AG04449 (cell line): ENCODE data around the gene G3BP1.

ENCODE experiments used
- CTCF ChIA-PET: fragments of 350-600 bp; formaldehyde crosslinking; extraction: SDS; loops from one replicate; lab custom pipeline; 2021; ENCODE audit warnings: antibody characterized with exemption; lab: Yijun Ruan, JAX
- POLR2A ChIA-PET: fragments of 400-600, 350-600 bp; formaldehyde crosslinking; extraction: SDS; loops from one replicate; lab custom pipeline; 2020; ENCODE audit warnings: antibody characterized with exemption, inconsistent platforms; lab: Yijun Ruan, JAX
- DNase-seq: peaks from one replicate; pipeline ENCODE4 v3.0.0-alpha.2; 2010; ENCODE audit warnings: low read depth, low spot score
- H3K4me3 ChIP-seq: 2 replicates; pipeline ENCODE4 v1.5.1; 2011; ENCODE audit warnings: low read depth, mild to moderate bottlenecking, control low read depth, low read length
- TF ChIP-seq, protein P1 (sequence below): IDR thresholded peaks from one replicate; pipeline ENCODE4 v1.5.1; 2011; ENCODE audit warnings: mild to moderate bottlenecking, moderate library complexity, low read length, control low read depth, inconsistent platforms; ENCODE audit not compliant: insufficient read depth; ENCODE audit errors: missing control alignments

The G3BP1 gene

DNA sequence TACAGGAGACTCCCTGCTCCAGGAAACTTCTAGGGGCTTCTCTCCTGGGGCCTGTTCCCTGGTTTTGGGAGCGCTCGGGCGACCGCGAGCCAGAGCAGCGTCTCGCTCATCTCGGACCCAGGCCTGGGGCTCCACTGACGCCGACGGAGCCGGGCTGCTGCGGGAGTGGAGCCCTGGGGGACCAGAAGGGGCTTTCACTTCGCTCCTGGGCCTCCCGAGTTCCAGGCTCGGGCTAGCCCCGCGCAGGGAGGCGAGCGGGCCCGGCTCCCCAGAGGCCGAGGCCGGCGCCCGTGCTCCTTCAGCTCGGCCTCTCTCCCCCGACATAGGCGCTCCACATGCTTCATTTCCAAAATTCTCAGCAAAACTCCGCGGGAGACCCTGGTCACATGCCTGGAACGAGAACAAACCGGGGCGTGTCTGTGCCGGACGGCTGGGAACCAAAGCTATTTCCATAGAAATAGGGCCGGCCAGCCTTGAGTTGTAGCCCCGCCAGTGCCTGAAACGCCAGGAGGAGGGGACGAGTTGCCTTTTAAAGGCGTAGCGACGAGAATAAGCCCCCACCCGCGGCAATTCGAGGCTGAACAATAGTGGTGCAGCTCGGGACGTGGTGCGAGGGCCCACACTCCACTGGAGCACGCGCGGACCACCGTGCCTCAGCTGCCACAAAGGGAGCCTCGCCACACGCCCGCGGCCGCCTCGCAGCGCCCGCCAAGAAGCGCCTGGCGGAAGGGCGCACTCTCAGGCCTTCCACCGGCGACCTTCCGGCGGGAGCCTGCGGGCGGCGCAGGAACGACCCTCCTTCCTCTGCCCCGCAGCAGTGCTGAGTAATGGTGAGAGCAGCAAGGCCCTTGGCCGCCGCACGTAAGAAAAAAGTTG lies 1.1 kb upstream of the G3BP1 start:
- peak overlapping the region; percentile 58 for H3K4me3 ChIP-seq
- CTCF ChIA-PET, result interaction anchor here (0.6 to 3.3 kb wide), 25 partner anchors 8 to 645 kb away, joined by 3 to 28 read pairs (median 5); partner anchors contain the start of genes ATOX1 and SLC36A1
- TF ChIP-seq, protein P1, sequence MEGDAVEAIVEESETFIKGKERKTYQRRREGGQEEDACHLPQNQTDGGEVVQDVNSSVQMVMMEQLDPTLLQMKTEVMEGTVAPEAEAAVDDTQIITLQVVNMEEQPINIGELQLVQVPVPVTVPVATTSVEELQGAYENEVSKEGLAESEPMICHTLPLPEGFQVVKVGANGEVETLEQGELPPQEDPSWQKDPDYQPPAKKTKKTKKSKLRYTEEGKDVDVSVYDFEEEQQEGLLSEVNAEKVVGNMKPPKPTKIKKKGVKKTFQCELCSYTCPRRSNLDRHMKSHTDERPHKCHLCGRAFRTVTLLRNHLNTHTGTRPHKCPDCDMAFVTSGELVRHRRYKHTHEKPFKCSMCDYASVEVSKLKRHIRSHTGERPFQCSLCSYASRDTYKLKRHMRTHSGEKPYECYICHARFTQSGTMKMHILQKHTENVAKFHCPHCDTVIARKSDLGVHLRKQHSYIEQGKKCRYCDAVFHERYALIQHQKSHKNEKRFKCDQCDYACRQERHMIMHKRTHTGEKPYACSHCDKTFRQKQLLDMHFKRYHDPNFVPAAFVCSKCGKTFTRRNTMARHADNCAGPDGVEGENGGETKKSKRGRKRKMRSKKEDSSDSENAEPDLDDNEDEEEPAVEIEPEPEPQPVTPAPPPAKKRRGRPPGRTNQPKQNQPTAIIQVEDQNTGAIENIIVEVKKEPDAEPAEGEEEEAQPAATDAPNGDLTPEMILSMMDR, result peak; percentile 35
- POLR2A ChIA-PET, result interaction anchor here (0.6 to 3.1 kb wide), 17 partner anchors 12 to 518 kb away, joined by 3 to 16 read pairs (median 6); partner anchors contain the start of genes ATOX1, GM2A and SPARC
- DNase-seq, result no peak

DNA sequence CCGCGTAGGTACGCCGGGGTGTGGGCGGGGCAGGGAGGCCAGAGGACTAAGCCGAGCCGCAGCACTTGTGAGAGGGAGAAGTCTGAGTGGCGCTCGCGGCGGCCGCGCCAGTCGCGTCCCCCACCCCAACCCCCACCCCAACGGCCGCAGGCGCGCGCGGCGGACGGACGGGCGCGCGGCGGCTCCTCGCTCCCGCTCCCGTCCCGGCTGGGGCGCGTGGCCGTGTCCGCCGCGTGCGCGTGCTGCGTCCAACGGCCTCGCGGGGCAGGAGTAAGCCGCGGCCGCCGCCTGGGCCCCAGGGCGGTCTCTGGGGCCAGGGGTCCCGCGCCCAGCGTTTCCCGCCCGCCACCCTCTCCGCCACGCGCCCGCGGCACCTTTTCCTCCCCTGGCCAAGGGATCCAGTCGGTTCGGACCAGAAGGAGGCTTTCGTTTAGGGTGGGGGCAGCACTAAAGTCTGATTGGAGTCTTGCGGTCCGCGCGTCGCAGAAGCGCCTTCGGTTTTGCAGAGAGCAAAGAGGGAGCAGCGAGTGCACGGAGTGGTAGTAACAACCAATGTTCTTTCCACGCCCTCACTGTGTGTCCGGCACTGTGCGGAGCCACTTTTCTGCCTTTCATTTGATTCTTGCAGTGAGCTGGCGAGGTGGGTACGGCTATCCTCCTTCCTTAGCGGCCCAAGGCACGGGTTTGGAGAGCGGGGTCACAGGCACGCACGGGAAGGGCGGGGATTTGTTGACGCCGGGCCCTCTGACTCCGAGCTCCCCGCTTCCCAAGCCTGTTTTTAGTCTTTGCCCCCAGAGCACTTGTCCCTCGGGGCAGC lies 483 bp downstream of the G3BP1 start:
- ChIA-PET POLR2A (interaction anchor here (0.6 to 3.1 kb wide), 20 partner anchors 9 to 520 kb away, joined by 3 to 16 read pairs (median 6); partner anchors contain the start of genes ATOX1, GM2A, SLC36A1 and SPARC), CTCF (interaction anchor here (0.7 to 3.3 kb wide), 11 partner anchors 8 to 646 kb away, joined by 3 to 28 read pairs (median 6); partner anchors contain the start of gene ATOX1)
- peak overlapping the region; percentile 87 for H3K4me3 ChIP-seq
- no peak for DNase-seq
- TF ChIP-seq, protein P1, result no peak

DNA sequence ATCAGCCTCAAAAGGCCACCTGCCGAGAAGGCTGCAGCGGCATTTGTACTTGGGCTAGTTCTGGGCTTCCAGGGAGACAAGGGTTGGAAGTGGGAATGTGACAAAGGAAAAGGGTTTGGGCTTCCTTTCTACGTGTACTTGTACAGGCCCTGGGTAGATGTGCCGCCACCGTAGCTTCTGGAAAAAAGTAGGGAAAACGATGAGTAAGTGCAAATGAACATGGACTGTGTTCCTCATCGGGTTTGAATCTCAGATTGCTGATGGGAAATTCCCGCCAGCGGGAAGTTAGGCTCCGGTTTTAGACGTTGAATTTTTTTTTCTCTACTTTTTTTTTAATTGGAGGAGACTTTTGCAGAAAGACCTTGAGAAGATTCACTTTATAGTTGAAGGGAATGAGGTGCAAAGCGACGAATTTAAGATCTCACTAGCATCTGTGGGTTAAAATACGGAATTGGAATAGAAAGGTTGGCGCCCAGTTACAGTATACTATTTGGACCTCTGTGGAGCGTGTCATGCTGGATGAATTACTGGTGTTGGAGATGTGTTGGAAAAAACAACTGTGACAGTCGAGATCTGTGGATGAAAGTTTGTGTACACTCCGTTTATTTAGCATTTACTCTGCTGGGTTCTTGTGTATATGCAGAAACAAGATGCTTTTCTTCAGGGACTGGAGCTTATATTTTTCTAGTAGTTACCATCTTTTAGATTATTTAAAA lies 1.2 kb downstream of the G3BP1 start:
- CTCF ChIA-PET, result interaction anchor here (0.7 to 1.7 kb wide), 4 partner anchors 17 to 327 kb away, joined by 3 to 6 read pairs (median 3); no protein-coding TSS in a partner anchor
- TF ChIP-seq, protein P1, result no peak
- H3K4me3 ChIP-seq, result peak overlapping the region; percentile 87
- no peak for DNase-seq
- POLR2A ChIA-PET, result interaction anchor here (0.6 to 3.1 kb wide), 12 partner anchors 11 to 732 kb away, joined by 3 to 16 read pairs (median 5); partner anchors contain the start of genes SLC36A1 and SPARC

DNA sequence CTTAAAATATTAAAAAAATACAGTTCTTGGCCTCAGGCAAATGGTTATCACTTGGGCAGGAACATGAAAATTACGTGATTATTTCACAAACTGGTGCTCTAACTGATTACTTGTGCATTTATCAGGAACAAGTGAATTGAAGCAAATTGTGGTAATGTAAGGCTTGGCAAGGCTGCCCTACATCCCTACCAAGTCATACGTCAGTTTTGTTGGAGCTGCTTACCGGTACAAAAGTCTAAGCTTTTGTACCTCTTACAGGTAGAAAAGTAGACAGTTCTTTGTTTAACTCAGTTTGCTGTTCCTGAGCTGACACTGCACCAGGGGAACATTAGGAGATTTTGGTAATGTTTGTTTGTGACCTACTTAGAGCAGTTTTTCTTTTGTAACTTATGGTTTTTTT lies 2.2 kb downstream of the G3BP1 start:
- DNase-seq, result no peak
- CTCF ChIA-PET, result interaction anchor here (0.9 to 1.8 kb wide), 6 partner anchors 14 to 370 kb away, joined by 3 to 6 read pairs (median 4); no protein-coding TSS in a partner anchor
- peak overlapping the region; percentile 87 for H3K4me3 ChIP-seq
- POLR2A ChIA-PET, result interaction anchor here (0.6 to 1.3 kb wide), 2 partner anchors 14 to 115 kb away, joined by 4 read pairs; no protein-coding TSS in a partner anchor
- TF ChIP-seq, protein P1, result no peak

DNA sequence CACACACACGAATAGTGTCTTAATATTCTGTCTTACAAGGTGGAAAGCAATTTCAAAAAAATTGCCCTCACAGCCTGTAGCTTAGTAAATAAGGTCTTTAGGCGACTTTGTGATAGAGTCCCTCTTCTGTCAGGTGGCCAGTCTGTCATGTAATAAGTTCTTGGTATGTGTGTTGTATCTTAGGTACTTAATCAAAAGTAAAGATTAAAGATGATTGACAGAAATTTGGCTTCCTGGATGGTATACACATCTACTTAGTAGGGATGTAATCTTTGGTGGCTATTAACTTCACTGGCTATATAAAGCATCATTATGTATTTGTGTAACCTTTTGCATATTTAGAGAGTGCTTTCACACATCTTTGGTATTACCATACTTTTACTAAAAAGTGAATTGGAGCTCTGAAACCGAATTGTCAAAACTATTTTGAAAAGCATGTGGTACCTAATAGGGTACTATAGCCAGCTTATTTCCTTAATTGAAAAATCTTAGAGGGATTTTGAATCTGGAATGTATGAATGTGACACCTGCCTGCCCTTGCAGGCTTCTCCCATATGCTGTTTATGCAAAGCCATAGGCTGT lies 3.4 kb downstream of the G3BP1 start:
- ChIA-PET CTCF (interaction anchor here (0.9 to 1.8 kb wide), 6 partner anchors 10 to 369 kb away, joined by 3 to 5 read pairs (median 4); no protein-coding TSS in a partner anchor), POLR2A (no interaction called here)
- TF ChIP-seq, protein P1, result no peak
- DNase-seq, result no peak
- H3K4me3 ChIP-seq, result no peak overlapping the region
